ENCODE data around the gene SCN5A. TPM values are rescaled to one million over a fixed set of nuclear protein-coding genes. Genes with fewer than 3 reads are reported as not detected.

The SCN5A gene
- 0.29 TPM for polyA plus RNA-seq (2013, experiment 1 of 2; ENCODE audit: insufficient read length)
- 0.31 TPM for polyA plus RNA-seq (2013, experiment 2 of 2; ENCODE audit: insufficient read length)

GRCh38 chr3:38649500-38650247, at the start of gene SCN5A:
Gene SCN5A, minus strand, starts transcription at chr3:38649687. Its CDS starts 16,380 bp downstream, at chr3:38633307.
- DNase-seq = peak; percentile 28

GRCh38 chr3:38698760-38699159, 49.3 kb upstream of the SCN5A start:
- no peak for DNase-seq

DNA sequence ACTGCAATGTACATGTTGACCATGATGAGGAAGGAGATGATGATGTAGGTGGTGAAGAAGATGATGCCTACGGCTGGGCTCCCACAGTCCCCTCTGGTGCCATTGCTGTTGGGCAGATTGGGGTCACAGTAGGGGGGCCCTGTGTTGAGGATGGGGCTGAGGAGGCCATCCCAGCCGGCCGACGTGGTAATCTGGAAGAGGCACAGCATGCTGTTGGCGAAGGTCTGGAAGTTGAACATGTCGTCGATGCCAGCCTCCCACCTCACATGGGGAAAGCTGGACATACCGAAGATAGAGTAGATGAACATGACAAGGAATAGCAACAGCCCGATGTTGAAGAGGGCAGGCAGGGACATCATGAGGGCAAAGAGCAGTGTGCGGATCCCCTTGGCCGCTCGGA, 48.6 kb upstream of the SCN5A start:
- no peak for DNase-seq

- DNase-seq = no peak
Measured at GRCh38 chr3:38696034-38696433, 46.5 kb upstream of the SCN5A start.

GRCh38 chr3:38690185-38690584, 40.7 kb upstream of the SCN5A start:
- DNase-seq = no peak

DNA sequence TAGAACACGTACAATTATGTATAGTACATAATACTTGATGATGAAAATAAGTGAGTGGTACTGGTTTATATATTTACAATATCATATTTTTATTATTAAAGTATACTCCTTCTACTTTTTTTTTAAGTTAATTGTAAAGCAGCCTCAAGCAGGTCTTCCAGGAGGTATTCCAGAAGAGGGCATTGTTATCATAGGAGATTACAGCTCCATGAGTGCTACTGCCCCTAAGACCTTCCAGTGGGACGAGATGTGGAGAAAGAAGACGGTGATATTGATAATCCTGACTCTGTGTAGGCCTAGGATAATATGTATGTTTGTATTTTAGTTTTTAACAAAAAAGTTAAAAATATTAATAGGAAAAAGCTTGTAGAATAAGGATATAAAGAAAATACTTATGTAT, 40.3 kb upstream of the SCN5A start:
- DNase-seq = no peak

DNA sequence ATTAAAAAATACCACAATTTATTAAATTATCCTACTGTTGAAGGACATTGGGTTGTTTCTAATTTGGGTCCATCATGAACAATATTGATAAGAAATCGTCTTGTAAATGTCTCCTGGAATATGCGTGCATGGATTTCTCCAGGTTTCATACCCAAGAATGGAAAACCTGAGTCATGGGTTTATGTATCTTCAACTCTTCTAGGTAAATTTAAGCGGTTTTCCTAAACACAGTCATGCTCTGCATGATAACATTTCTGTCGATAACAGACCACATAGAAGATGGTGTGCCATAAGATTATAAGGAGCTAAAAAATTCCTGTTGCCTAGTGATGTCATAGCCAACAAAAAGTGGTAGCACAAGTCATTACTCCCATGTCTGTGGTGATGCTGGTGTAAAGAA, 39.9 kb upstream of the SCN5A start:
- DNase-seq = no peak

DNA sequence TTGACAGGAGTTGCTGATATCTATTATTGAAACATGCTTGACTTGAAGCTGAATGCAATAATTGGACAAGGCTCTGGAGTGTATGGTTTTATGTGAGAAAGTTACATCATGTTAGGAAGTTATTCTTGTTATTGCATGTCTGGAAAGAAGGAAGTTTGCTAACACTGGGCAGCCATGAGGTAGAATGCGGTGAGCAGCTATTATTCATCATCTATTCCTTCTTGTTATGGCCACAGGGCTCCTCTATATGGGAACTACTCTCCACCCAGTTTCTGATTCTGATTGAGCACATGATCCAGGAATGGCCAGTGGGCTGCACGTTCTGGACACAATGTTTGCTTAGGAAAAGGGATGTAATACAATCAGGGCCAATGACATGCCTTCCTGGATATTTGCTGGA, 37.8 kb upstream of the SCN5A start:
- no peak for DNase-seq

GRCh38 chr3:38684546-38684945, 35.1 kb upstream of the SCN5A start:
- no peak for DNase-seq

DNA sequence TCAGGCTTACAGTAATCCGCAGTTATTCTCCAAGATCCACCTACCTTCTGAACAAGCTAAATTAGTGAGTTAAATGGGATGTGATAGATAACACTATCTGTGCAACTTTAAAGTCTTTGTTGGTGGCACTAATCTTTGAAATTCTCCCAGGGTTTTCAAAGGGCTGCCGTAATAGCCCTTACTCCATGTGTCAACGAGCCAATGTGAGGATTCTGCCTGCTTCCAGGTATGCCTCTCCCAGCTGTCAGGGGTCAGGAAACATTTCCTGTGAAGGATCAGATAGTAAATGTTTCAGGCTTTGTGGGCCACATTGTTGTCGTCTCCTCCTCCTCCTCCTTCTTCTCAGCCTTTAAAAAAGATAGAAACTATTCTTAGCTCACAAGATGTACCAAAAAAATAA, 20.2 kb upstream of the SCN5A start:
- no peak for DNase-seq

DNA sequence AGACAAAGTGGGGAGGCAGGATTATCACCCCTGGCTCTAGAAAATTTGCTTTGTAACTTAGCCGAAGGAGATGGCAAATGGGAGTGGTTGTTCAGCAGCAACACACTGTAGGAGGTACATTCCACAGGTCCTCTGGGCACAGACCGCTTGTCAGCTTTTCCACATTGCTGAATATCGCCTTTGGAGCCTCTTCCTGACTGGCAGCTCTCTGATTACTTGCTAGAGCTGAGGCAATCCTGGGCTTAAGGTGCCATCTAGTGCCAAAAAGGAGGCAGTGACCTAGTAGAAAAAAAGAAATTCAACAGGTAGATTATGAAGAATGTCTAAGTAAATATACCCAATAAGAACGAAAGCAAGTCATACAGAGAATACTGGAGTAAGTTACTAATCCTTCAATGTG, 13.1 kb upstream of the SCN5A start:
- peak; percentile 29 for DNase-seq

GRCh38 chr3:38658841-38659240, 9.4 kb upstream of the SCN5A start:
- no peak for DNase-seq

DNA sequence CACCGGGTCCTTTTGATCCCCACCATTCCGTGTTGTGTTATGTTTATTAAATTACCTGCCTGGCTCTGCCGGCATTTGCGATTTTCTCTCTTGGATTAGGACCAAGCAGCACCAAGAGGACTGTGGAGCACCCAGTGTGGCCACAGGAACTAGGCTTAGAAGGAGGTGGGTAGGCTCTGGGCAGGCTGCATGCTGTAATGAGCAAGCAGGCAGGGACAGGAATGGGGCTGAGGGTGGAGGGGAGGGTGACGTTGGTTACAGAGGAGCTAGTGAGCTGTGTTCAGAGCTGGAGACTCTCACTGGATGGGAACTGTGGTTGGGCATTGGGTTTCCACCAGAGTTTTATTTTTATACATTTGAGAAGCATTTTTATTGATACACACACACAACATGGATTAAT, 7.9 kb upstream of the SCN5A start:
- DNase-seq = no peak

DNA sequence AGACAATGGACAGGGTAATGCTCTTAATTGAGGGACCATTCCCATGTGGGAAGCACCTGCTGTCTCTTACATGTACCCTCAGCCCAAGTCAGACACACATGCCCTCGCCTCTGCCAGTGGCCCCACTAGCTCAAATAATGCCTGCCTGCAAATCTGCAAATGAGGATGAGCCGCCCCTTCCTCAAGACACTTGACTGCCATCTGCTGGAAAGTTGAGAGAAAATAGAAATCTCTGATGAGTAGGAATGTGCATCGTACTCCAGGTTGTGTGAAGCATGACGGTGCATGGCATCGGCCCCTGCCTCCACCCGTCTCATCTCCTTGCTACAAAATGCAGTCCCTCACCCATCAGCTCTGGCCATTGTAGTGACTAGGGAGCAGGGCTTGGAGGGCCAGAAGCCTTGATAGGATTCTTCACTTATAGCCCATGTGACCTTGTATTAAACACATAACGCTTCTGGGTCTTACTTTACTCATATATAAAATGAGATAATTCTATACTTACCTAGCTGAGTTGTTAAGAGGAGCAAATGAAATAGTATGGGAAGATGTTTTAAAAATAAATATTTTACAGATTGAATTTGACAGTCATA, 6.3 kb upstream of the SCN5A start:
- DNase-seq = peak; percentile 31

DNA sequence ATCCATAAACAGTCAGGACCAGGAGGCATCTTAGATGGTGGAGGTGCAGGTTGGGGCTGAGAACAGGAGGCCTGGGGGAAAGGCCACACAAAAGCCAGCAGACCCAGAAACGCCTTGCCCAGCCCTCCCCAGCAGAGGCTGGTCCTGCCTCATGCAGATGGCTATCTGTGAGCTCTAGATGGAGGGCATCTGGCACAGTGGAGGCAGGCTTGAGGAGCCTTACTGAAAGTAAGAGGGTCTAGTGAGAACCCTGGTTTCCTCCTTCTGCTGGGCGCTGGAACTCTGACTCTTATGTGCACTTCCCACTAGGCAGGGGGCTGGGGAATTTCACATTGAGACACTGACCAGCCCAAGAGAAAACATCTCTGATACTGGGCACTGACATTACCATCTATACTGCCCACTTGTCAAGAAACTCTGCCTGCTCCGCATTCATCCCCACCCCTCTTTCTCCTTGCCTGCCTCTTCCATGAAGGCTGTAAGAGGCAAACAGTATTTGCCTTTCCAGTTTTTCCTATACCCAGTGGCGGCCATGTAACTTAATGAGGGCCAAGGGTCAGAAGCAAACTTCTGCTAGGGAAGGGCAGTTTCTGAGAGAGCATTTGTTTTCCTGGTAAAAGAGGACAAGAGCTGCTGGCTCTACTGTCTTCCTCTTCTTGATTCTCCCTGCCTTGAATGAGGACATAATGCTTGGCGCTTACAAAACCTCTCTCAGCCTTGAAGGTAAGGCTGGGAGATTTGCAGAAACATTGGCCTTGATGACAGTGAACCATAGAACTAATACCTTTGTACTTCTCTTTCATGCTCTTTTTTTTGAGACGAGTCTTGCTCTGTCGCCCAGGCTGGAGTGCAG, 4.4 kb upstream of the SCN5A start:
- DNase-seq = no peak

- no peak for DNase-seq
Measured at GRCh38 chr3:38652934-38653333, 3.4 kb upstream of the SCN5A start.

DNA sequence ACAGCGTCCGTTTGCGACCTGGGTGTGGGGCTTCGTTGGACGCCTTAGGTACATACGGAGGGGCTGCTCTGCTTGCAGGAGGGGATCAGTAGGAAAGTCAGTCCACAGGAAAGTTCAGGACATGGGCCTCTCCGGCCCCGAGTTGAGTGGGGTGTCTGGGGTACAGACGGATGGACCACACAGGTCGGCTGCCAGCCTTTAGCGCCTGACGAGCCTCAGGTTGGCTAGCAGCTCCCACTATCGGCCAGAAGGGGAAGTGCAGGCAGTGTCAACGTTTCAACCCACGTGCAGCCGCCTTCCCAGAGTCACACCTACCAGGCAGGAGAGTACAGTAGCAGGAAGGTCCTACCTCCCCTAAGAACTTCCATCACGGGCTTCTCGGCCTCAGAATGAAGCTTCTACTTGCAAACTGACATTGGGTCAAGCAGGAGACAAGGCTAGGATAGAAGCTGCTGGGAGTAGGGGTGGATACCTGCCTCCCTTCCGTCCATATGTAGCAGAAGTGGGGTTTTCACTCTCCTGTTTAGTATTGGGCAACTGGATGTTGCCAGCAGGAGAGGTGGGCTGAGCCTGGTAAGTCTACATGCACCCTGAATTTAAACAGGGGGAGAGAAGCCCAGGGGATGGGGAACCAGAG, 1.8 kb upstream of the SCN5A start:
- DNase-seq = peak; percentile 39

DNA sequence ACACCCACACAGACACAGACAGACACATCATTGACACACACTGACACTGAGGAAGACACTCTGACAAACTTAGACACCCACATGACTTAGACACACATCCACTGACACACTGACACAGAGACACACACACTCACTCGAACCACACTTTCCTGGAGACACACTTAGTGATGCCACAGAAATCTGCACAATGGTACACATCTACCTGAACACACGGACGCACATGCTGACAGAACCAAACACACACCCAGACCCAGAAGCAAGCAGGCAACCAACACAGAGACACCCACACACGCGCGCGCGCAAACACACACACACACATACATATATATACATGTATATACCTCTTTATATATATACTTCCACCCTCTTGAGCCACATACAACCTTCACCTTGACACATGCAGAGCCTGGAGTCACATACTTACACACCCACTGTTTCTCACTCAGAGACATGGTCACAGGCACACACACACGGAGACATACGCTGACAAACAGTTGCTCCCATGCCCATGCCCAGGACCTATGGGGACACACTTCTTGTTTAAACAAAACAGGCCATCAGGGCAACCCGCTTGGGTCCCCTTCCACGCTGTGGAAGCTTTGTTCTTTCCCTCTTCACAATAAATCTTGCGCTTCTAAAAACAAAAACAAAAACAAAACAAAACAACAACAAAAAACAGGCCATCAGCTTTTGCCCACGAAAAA, 913 bp upstream of the SCN5A start:
- no peak for DNase-seq

- no peak for DNase-seq
Measured at GRCh38 chr3:38648659-38649499, 608 bp downstream of the SCN5A start.

- DNase-seq = no peak
Measured at GRCh38 chr3:38648024-38648658, 1.3 kb downstream of the SCN5A start.
